Measurements from ENCODE around the gene PRXL2A.
"Not testable (repeated sequence)": the region's sequence is repeated elsewhere in the genome, so short reads cannot be mapped to it uniquely, and the experiment has no call there.

The PRXL2A gene

GRCh38 chr10:80408242-80409101 lies at the start of gene PRXL2A:
Gene PRXL2A, plus strand, starts transcription at chr10:80408551. Its CDS starts 11,917 bp downstream, at chr10:80420468.
- DNase-seq (ENCODE audit: low read depth in 2 of 2), result peak; percentile 8 to 48
- peak within 1 kb of the TSS; percentile 49 to 63 for H3K4me3 ChIP-seq (replicated peaks in 1 of 2; ENCODE audit: low read depth in 2 of 2, low read length in 2 of 2)
- no peak for TF ChIP-seq CTCF (IDR thresholded peaks at IDR 0.05; ENCODE audit: low read depth, low read length)

- H3K4me3 ChIP-seq (replicated peaks in 1 of 2; ENCODE audit: low read depth in 2 of 2, low read length in 2 of 2); DNase-seq (ENCODE audit: low read depth in 2 of 2): not testable (repeated sequence)
Observed at GRCh38 chr10:80358925-80359324, 49.4 kb upstream of the PRXL2A start.

- DNase-seq (ENCODE audit: low read depth in 2 of 2), result no peak
- no peak for TF ChIP-seq CTCF (IDR thresholded peaks at IDR 0.05; ENCODE audit: low read depth, low read length)
- no peak overlapping the region for H3K4me3 ChIP-seq (replicated peaks in 1 of 2; ENCODE audit: low read depth in 2 of 2, low read length in 2 of 2)
Observed at GRCh38 chr10:80359644-80360043, 48.7 kb upstream of the PRXL2A start.

GRCh38 chr10:80365510-80365909 lies 42.8 kb upstream of the PRXL2A start:
- DNase-seq (ENCODE audit: low read depth in 2 of 2), result no peak
- H3K4me3 ChIP-seq (replicated peaks in 1 of 2; ENCODE audit: low read depth in 2 of 2, low read length in 2 of 2), result no peak overlapping the region
- no peak for TF ChIP-seq CTCF (IDR thresholded peaks at IDR 0.05; ENCODE audit: low read depth, low read length)

- TF ChIP-seq CTCF (IDR thresholded peaks at IDR 0.05; ENCODE audit: low read depth, low read length), result no peak
- H3K4me3 ChIP-seq (replicated peaks in 1 of 2; ENCODE audit: low read depth in 2 of 2, low read length in 2 of 2), result no peak overlapping the region
- DNase-seq (ENCODE audit: low read depth in 2 of 2), result no peak
Observed at GRCh38 chr10:80371467-80371866, 36.9 kb upstream of the PRXL2A start.

- H3K4me3 ChIP-seq (replicated peaks in 1 of 2; ENCODE audit: low read depth in 2 of 2, low read length in 2 of 2), result no peak overlapping the region
Observed at GRCh38 chr10:80372675-80373074, 35.7 kb upstream of the PRXL2A start.

More at GRCh38 chr10:80372675-80373074, 35.7 kb upstream of the PRXL2A start:
- DNase-seq (ENCODE audit: low read depth in 2 of 2), result no peak
- no peak for TF ChIP-seq CTCF (IDR thresholded peaks at IDR 0.05; ENCODE audit: low read depth, low read length)
